ENCODE data around the gene ZNF692.

GRCh38 chr1:248904437-248905216 lies 45.7 kb upstream of the ZNF692 start:
- TF ChIP-seq CTCF (CRISPR knock-in tag; IDR thresholded peaks at IDR 0.05) (no peak), GATAD2A (CRISPR knock-in tag; IDR thresholded peaks at IDR 0.05) (no peak), POLR2A (IDR thresholded peaks at IDR 0.05; ENCODE audit: insufficient read depth in 1 of 2, low read depth in 2 of 2, low read length in 2 of 2) (no peak), ZXDC (CRISPR knock-in tag; IDR thresholded peaks at IDR 0.05) (no peak), SKIL (CRISPR knock-in tag; IDR thresholded peaks at IDR 0.05; ENCODE audit: borderline replicate concordance) (no peak), MAX (IDR thresholded peaks at IDR 0.05) (no peak), ZNF7 (CRISPR knock-in tag; IDR thresholded peaks at IDR 0.05) (no peak), POLR2AphosphoS5 (IDR thresholded peaks at IDR 0.05; ENCODE audit: low read depth, low read length) (no peak), NFE2L2 (IDR thresholded peaks at IDR 0.05; ENCODE audit: low read length) (no peak), GMEB1 (CRISPR knock-in tag; IDR thresholded peaks at IDR 0.05; ENCODE audit: borderline replicate concordance) (no peak)

All from HepG2 (cell line).